Medulla oblongata (tissue), 1 donor: ENCODE data around the gene PSMD11.
"Not testable (repeated sequence)": the region's sequence is repeated elsewhere in the genome, so short reads cannot be mapped to it uniquely, and the experiment has no call there.

ENCODE experiments used
- DNase-seq: peaks from one replicate; pipeline ENCODE4 v3.0.0-alpha.2; 2015; ENCODE audit errors: extremely low spot score

Gene PSMD11

GRCh38 chr17:32444301-32445073 is at the start of gene PSMD11:
PSMD11 (plus strand) TSS chr17:32444510; CDS start chr17:32444524, 14 bp downstream.
- DNase-seq: peak; percentile 98

GRCh38 chr17:32396343-32396742 is 48.0 kb upstream of the PSMD11 start:
- no peak for DNase-seq

GRCh38 chr17:32398946-32399345 is 45.4 kb upstream of the PSMD11 start:
- DNase-seq: no peak

GRCh38 chr17:32410085-32410484 is 34.2 kb upstream of the PSMD11 start:
- DNase-seq: not testable (repeated sequence)

- no peak for DNase-seq
These were observed 17.4 kb upstream of the PSMD11 start for GRCh38 chr17:32426894-32427293.

GRCh38 chr17:32429598-32429997 is 14.7 kb upstream of the PSMD11 start:
- no peak for DNase-seq

GRCh38 chr17:32440722-32441121 is 3.6 kb upstream of the PSMD11 start:
- no peak for DNase-seq

GRCh38 chr17:32441886-32442285 is 2.4 kb upstream of the PSMD11 start:
- no peak for DNase-seq

- DNase-seq: no peak
These were observed 446 bp upstream of the PSMD11 start for GRCh38 chr17:32443827-32444300.

GRCh38 chr17:32445074-32445415 is 735 bp downstream of the PSMD11 start:
- DNase-seq: peak; percentile 32

GRCh38 chr17:32445497-32445896 is 1.2 kb downstream of the PSMD11 start:
- peak; percentile 7 for DNase-seq

GRCh38 chr17:32445971-32446370 is 1.7 kb downstream of the PSMD11 start:
- no peak for DNase-seq

GRCh38 chr17:32446949-32447348 is 2.6 kb downstream of the PSMD11 start:
- no peak for DNase-seq

GRCh38 chr17:32449963-32450362 is 5.7 kb downstream of the PSMD11 start:
- no peak for DNase-seq

GRCh38 chr17:32450379-32450778 is 6.1 kb downstream of the PSMD11 start:
- not testable (repeated sequence) for DNase-seq

- no peak for DNase-seq
These were observed 7.6 kb downstream of the PSMD11 start for GRCh38 chr17:32451879-32452278.

GRCh38 chr17:32452281-32452680 is 8.0 kb downstream of the PSMD11 start:
- no peak for DNase-seq

- no peak for DNase-seq
These were observed 9.1 kb downstream of the PSMD11 start for GRCh38 chr17:32453370-32453769.

GRCh38 chr17:32458371-32458770 is 14.1 kb downstream of the PSMD11 start:
- DNase-seq: no peak

GRCh38 chr17:32460054-32460453 is 15.7 kb downstream of the PSMD11 start:
- no peak for DNase-seq

- DNase-seq: no peak
These were observed 17.2 kb downstream of the PSMD11 start for GRCh38 chr17:32461498-32461852.

- DNase-seq: peak; percentile 60
These were observed 17.7 kb downstream of the PSMD11 start for GRCh38 chr17:32461853-32462617.

- no peak for DNase-seq
These were observed 19.0 kb downstream of the PSMD11 start for GRCh38 chr17:32463304-32463703.
